ENCODE data around the gene SEMA3A. TPM values are rescaled to one million over a fixed set of nuclear protein-coding genes. Genes with fewer than 3 reads are reported as not detected.
A peak's percentile ranks its signal among the peaks of the same experiment; 100 is the strongest.

The SEMA3A gene
- total RNA-seq, 1 donor from 2014 or later = 134 TPM

DNA sequence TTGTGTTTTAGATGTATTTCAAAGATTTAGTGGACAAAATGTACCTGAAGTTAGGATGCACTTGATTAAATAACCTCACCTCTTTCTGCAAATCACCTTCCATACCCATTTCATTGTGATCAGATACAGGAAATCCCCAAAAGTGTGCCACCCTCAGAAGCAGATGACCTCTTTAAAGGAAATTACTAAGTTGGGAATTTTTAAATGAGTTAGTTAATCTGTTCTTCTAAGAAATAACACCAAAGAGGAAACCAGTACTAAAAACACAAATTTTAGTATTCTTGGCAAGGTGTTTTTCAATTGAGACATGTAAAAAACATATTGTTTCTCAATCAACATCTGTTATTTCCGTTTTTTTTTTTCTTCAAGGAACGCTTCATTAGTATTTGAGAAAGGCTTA lies 4.6 kb upstream of the SEMA3A start:
- no peaks in the 10 kb centered on the region for H3K9me3 ChIP-seq (ENCODE audit: low read depth)
- H2AFZ ChIP-seq (replicated peaks) = no peak overlapping the region
- peak overlapping the region; percentile 50 for H3K4me2 ChIP-seq
- Mint-ChIP-seq H3K27me3 (ENCODE audit: insufficient read depth, low read depth) (peaks cover 6% of the 10 kb centered on the region), H3K4me3 (no peak overlapping the region), H3K36me3 (no peaks in the 10 kb centered on the region), H3K4me1 (peaks cover 59% of the 10 kb centered on the region), H3K27ac (no peak overlapping the region), H3K9me3 (no peaks in the 10 kb centered on the region)
- H3K27me3 ChIP-seq = no peaks in the 10 kb centered on the region
- H3K4me3 ChIP-seq = no peak overlapping the region
- H3K9ac ChIP-seq = no peak overlapping the region
- H3F3A ChIP-seq (ENCODE audit: low read depth) = peaks cover 69% of the 10 kb centered on the region
- H3K4me1 ChIP-seq = peaks cover 69% of the 10 kb centered on the region
- H3K36me3 ChIP-seq = no peaks in the 10 kb centered on the region
- peaks cover 2% of the 10 kb centered on the region for H3K79me2 ChIP-seq (ENCODE audit: low read depth)
- no peak for DNase-seq (ENCODE audit: low spot score)
- no peak for TF ChIP-seq EZH2 (IDR thresholded peaks at IDR 0.05)
- TF ChIP-seq EZH2phosphoT487 (IDR thresholded peaks at IDR 0.05) = no peak
- TF ChIP-seq, protein P1, sequence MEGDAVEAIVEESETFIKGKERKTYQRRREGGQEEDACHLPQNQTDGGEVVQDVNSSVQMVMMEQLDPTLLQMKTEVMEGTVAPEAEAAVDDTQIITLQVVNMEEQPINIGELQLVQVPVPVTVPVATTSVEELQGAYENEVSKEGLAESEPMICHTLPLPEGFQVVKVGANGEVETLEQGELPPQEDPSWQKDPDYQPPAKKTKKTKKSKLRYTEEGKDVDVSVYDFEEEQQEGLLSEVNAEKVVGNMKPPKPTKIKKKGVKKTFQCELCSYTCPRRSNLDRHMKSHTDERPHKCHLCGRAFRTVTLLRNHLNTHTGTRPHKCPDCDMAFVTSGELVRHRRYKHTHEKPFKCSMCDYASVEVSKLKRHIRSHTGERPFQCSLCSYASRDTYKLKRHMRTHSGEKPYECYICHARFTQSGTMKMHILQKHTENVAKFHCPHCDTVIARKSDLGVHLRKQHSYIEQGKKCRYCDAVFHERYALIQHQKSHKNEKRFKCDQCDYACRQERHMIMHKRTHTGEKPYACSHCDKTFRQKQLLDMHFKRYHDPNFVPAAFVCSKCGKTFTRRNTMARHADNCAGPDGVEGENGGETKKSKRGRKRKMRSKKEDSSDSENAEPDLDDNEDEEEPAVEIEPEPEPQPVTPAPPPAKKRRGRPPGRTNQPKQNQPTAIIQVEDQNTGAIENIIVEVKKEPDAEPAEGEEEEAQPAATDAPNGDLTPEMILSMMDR (IDR thresholded peaks at IDR 0.05) = no peak
- H4K20me1 ChIP-seq (ENCODE audit: low read depth) = no peaks in the 10 kb centered on the region
- peak overlapping the region; percentile 26 for H3K27ac ChIP-seq

DNA sequence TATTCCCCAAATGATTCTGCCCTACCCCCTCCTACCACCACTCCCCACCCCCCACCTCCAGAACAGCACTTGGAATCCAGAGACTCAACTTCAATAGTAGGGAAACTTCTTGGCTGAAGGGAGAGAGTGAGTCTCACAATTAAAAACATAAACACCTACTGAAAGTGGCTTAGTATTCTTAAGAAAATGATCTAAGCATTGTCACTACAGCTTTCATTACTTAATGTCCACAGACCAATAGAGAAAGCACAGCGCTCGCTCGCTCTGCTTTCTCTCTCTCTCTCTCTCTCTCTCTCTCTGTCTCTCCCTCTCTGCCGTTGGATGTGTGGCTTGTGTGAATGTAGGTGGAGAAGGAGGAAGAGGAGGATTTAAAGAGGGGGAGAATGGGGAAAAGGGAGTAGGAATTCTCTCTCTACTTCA lies 1.5 kb upstream of the SEMA3A start:
- H3K27ac ChIP-seq = peak overlapping the region; percentile 92
- no peak overlapping the region for H3K9ac ChIP-seq
- Mint-ChIP-seq H3K36me3 (no peaks in the 10 kb centered on the region), H3K4me1 (peaks cover 51% of the 10 kb centered on the region), H3K4me3 (peak overlapping the region; percentile 98), H3K27ac (peak overlapping the region; percentile 97), H3K9me3 (no peaks in the 10 kb centered on the region), H3K27me3 (ENCODE audit: insufficient read depth, low read depth) (peaks cover 6% of the 10 kb centered on the region)
- H4K20me1 ChIP-seq (ENCODE audit: low read depth) = no peaks in the 10 kb centered on the region
- H2AFZ ChIP-seq (replicated peaks) = no peak overlapping the region
- peaks cover 62% of the 10 kb centered on the region for H3K4me1 ChIP-seq
- no peaks in the 10 kb centered on the region for H3K27me3 ChIP-seq
- DNase-seq (ENCODE audit: low spot score) = peak; percentile 53
- H3K79me2 ChIP-seq (ENCODE audit: low read depth) = peaks cover 34% of the 10 kb centered on the region
- no peaks in the 10 kb centered on the region for H3K9me3 ChIP-seq (ENCODE audit: low read depth)
- peak overlapping the region; percentile 84 for H3K4me3 ChIP-seq
- no peaks in the 10 kb centered on the region for H3K36me3 ChIP-seq
- peak overlapping the region; percentile 84 for H3K4me2 ChIP-seq
- TF ChIP-seq, protein P1 (IDR thresholded peaks at IDR 0.05) = peak; percentile 10
- no peak for TF ChIP-seq EZH2 (IDR thresholded peaks at IDR 0.05)
- peaks cover 68% of the 10 kb centered on the region for H3F3A ChIP-seq (ENCODE audit: low read depth)

DNA sequence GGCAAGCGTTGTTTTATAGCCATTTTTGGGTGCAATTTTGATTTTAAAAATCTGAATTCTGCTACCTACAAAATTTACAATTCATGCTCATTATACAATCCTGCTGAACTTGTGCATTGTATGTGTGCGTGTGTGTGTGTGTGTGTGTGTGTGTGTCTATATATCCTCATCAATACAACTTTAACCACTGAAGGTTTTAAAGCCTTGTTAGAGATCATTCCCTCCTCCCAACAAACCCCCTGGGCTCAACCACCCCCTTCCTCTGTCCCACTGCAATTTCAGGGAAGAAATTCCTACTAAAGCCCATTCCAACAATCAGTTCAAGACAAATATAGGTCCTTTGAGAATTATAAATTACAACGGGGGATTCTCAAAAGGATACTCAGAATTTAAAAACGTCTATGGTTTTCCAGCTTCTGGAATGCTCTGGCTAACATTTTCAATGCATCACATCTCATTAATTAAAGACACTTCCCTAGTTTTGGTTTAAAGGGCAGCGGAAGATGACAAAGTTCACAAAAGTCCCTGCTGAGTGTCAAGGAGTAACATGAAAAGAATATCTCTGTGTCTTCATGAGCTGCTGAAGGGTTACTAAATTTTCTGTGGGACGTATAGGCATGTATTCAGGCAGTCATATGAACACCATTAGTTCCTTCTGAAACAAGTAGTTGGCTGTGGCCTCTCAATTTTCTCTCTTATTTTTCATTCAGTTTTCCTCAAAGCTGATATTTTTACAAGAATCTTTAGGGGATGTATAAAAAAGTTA lies 889 bp upstream of the SEMA3A start:
- peak overlapping the region; percentile 92 for H3K27ac ChIP-seq
- H3K79me2 ChIP-seq (ENCODE audit: low read depth) = peaks cover 40% of the 10 kb centered on the region
- Mint-ChIP-seq H3K4me1 (peaks cover 45% of the 10 kb centered on the region), H3K9me3 (no peaks in the 10 kb centered on the region), H3K27me3 (ENCODE audit: insufficient read depth, low read depth) (peaks cover 6% of the 10 kb centered on the region), H3K36me3 (no peaks in the 10 kb centered on the region), H3K27ac (peak overlapping the region; percentile 96), H3K4me3 (peak overlapping the region; percentile 98)
- H4K20me1 ChIP-seq (ENCODE audit: low read depth) = no peaks in the 10 kb centered on the region
- no peaks in the 10 kb centered on the region for H3K9me3 ChIP-seq (ENCODE audit: low read depth)
- H3F3A ChIP-seq (ENCODE audit: low read depth) = peaks cover 62% of the 10 kb centered on the region
- H3K4me3 ChIP-seq = peak overlapping the region; percentile 84
- H3K36me3 ChIP-seq = no peaks in the 10 kb centered on the region
- no peaks in the 10 kb centered on the region for H3K27me3 ChIP-seq
- no peak overlapping the region for H3K9ac ChIP-seq
- no peak overlapping the region for H2AFZ ChIP-seq (replicated peaks)
- peaks cover 62% of the 10 kb centered on the region for H3K4me1 ChIP-seq
- TF ChIP-seq, protein P1 (IDR thresholded peaks at IDR 0.05) = no peak
- TF ChIP-seq EZH2phosphoT487 (IDR thresholded peaks at IDR 0.05) = no peak
- no peak for TF ChIP-seq EZH2 (IDR thresholded peaks at IDR 0.05)
- no peak for DNase-seq (ENCODE audit: low spot score)
- peak overlapping the region; percentile 84 for H3K4me2 ChIP-seq
